Suprapubic skin (tissue), 3 donors: ENCODE measurements around the gene MRPL1.

ENCODE experiments used
- CTCF ChIP-seq, 2 donors: fragments of 200-600 bp in 1 of 2; fragments of 450-650 bp in 1 of 2; sonication (generic) in 1 of 2; IDR thresholded peaks; one replicate each; pipeline ENCODE4 v1.5.1; 2016 to 2019; ENCODE audit warnings: antibody characterized with exemption in 2 of 2, mild to moderate bottlenecking in 1 of 2, moderate library complexity in 1 of 2
- EP300 ChIP-seq: sonication (generic); formaldehyde crosslinking; IDR thresholded peaks from one replicate; pipeline ENCODE4 v1.6.1; 2017; ENCODE audit warnings: antibody characterized with exemption

DNA sequence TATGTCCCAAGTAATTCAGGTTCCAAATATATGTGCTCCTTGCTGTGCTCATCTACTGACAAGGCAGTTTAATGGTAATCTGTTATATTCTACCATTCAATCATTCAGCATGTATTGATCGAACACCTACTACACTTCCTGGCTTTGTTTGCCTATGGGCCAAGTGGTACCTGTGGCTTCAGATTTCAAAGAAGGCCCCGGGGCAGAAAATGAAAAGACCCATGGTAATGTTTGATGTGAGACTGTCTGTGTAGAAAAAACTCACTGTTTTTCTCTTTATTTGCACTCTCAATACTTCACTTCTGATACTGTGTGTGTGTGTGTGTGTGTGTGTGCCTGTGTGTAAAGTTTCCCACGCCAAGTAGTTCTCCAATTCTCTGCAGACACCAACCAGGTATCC, 133.4 kb downstream of the MRPL1 start:
- TF ChIP-seq CTCF (IDR thresholded peaks at IDR 0.05) (no peak), EP300 (no peak)
